ENCODE data around the gene MRAP. TPM values are rescaled to one million over a fixed set of nuclear protein-coding genes. Genes with fewer than 3 reads are reported as not detected.

The MRAP gene
- total RNA-seq, 2 donors from 2014 or later: not detected

DNA sequence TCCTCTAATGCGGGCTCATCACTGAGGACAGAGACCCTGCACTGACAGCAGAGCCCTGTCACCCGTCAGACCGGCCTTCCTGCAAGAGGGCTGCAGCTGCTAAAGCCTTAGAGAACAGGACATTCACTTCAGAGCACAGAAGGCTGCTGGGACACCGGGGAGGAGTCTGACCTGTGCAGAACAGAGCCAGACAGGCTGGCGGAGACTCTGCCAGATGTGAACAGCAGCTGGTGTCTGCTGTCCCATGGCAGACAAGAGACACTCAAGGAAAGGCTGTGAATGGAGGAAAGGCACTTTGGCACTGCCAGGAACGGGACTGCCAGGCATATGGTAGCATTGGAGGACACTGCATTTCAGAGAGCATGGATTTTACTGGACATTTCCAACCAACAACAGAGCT lies 21.4 kb downstream of the MRAP start:
- DNase-seq (no peak), ATAC-seq (no peak)
- Mint-ChIP-seq H3K36me3 (ENCODE audit: low read depth) (peaks cover 7% of the 10 kb centered on the region), H3K4me3 (no peak overlapping the region), H3K4me1 (no peaks in the 10 kb centered on the region), H3K27ac (peak overlapping the region; percentile 27), H3K27me3 (no peaks in the 10 kb centered on the region)
- no peaks in the 10 kb centered on the region for H3K9me3 ChIP-seq (ENCODE audit: control insufficient read depth, low read length, poor library complexity, severe bottlenecking)

GRCh38 chr21:32320726-32321125 lies 22.1 kb downstream of the MRAP start:
- Mint-ChIP-seq H3K4me3 (no peak overlapping the region), H3K27ac (no peak overlapping the region), H3K36me3 (ENCODE audit: low read depth) (peaks cover 11% of the 10 kb centered on the region), H3K4me1 (peaks cover 2% of the 10 kb centered on the region), H3K27me3 (no peaks in the 10 kb centered on the region)
- ATAC-seq: no peak
- no peak for DNase-seq
- no peaks in the 10 kb centered on the region for H3K9me3 ChIP-seq (ENCODE audit: control insufficient read depth, low read length, poor library complexity, severe bottlenecking)

- Mint-ChIP-seq H3K4me3 (no peak overlapping the region), H3K27me3 (no peaks in the 10 kb centered on the region), H3K27ac (no peak overlapping the region), H3K36me3 (ENCODE audit: low read depth) (peaks cover 11% of the 10 kb centered on the region), H3K4me1 (peaks cover 2% of the 10 kb centered on the region)
- DNase-seq (no peak), ATAC-seq (no peak)
- no peaks in the 10 kb centered on the region for H3K9me3 ChIP-seq (ENCODE audit: control insufficient read depth, low read length, poor library complexity, severe bottlenecking)
These were observed 22.8 kb downstream of the MRAP start for GRCh38 chr21:32321480-32321879.

- Mint-ChIP-seq H3K4me3 (no peak overlapping the region), H3K27me3 (no peaks in the 10 kb centered on the region), H3K4me1 (peaks cover 4% of the 10 kb centered on the region), H3K36me3 (ENCODE audit: low read depth) (peaks cover 14% of the 10 kb centered on the region), H3K27ac (no peak overlapping the region)
- H3K9me3 ChIP-seq (ENCODE audit: control insufficient read depth, low read length, poor library complexity, severe bottlenecking): no peaks in the 10 kb centered on the region
- DNase-seq (no peak), ATAC-seq (no peak)
These were observed 23.4 kb downstream of the MRAP start for GRCh38 chr21:32322103-32322502.

DNA sequence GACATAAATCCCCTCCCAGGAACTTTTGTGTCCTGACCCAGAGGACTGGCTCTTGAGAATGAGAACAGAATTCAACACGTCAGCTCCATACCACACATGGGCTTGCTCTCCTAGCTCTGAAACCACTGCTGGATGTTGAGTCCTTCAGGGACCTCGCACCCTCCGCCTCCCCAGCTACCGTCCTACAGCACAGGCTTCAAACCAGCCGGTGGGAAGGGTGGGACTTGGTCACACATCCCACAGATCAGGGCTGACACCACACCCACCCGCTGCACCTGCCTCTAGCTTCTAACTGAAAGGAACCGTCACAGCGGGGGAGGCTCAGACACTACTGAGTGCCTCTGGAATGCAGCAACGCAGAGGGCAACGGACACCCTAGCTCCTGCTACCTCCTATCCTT lies 24.0 kb downstream of the MRAP start:
- no peaks in the 10 kb centered on the region for H3K9me3 ChIP-seq (ENCODE audit: control insufficient read depth, low read length, poor library complexity, severe bottlenecking)
- ATAC-seq (no peak), DNase-seq (no peak)
- H3K27me3 Mint-ChIP-seq: no peaks in the 10 kb centered on the region
- H3K27ac Mint-ChIP-seq: no peak overlapping the region
- H3K4me1 Mint-ChIP-seq: peaks cover 4% of the 10 kb centered on the region
- H3K4me3 Mint-ChIP-seq: no peak overlapping the region
- H3K36me3 Mint-ChIP-seq (ENCODE audit: low read depth): peaks cover 14% of the 10 kb centered on the region

DNA sequence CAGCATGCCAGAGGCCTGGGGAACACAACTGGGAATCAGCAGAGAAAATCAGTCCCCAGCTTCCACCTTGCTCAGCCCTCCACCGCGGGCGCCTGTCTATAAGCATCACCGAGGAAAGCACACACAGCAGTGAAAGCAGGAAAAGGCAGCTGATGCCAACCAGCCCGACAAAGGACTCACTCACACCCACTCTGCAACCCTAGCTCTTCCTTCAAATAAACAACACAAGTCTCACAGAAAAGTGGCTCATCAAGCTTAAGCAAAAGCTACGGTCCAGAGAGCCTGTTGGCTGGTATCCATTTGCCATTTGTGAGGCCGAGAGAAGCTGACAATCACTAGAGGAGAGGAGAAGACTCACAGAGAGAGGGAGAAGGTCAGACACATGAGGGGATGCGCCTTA lies 27.1 kb downstream of the MRAP start:
- H3K4me1 Mint-ChIP-seq: peaks cover 4% of the 10 kb centered on the region
- no peaks in the 10 kb centered on the region for H3K27me3 Mint-ChIP-seq
- no peak overlapping the region for H3K4me3 Mint-ChIP-seq
- no peak for DNase-seq
- H3K36me3 Mint-ChIP-seq (ENCODE audit: low read depth): peaks cover 14% of the 10 kb centered on the region
- H3K9me3 ChIP-seq (ENCODE audit: control insufficient read depth, low read length, poor library complexity, severe bottlenecking): no peaks in the 10 kb centered on the region
- no peak overlapping the region for H3K27ac Mint-ChIP-seq
- no peak for ATAC-seq

DNA sequence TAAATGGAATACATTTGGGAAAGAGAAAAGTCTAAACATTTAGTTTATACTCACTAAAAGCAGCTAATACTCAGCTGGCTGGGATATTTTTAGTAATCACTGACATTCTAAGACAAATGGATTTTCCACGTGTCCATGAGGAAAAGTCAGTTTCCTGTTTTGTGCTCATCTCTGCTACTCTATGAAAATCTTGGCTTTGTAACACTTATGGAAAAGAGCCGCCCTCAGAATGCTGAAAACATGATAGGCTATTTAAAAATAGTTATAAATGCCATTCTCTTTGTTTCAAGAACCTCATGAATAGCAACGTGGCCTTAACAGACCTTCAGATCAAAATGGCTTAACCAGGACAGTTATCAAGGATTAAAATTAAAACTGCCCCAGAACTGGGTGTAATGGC lies 29.9 kb downstream of the MRAP start:
- DNase-seq (no peak), ATAC-seq (no peak)
- Mint-ChIP-seq H3K27me3 (no peaks in the 10 kb centered on the region), H3K4me3 (no peak overlapping the region), H3K36me3 (ENCODE audit: low read depth) (peaks cover 13% of the 10 kb centered on the region), H3K27ac (no peak overlapping the region), H3K4me1 (peaks cover 4% of the 10 kb centered on the region)
- H3K9me3 ChIP-seq (ENCODE audit: control insufficient read depth, low read length, poor library complexity, severe bottlenecking): no peaks in the 10 kb centered on the region

DNA sequence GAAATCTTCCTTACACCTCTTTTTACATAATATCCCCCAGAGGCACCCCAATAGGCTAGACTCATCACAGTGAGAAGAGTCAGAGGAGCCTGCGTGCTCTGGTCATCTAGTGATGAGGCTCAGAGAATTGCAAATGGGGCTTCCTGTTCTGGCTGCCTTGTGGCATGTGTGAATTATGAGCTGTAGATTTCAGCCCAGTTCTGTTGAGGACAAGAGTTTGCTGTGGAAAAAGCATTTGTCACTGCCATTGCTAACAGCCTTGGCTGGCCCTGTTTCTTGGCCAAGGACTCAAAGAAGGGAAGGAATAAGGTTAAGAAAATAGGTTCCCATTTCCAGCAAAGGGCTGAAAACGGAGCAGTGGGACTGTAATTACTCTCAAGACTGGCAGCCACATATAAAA lies 30.7 kb downstream of the MRAP start:
- DNase-seq: no peak
- Mint-ChIP-seq H3K36me3 (ENCODE audit: low read depth) (peaks cover 10% of the 10 kb centered on the region), H3K27me3 (no peaks in the 10 kb centered on the region), H3K27ac (no peak overlapping the region), H3K4me3 (no peak overlapping the region), H3K4me1 (peaks cover 4% of the 10 kb centered on the region)
- H3K9me3 ChIP-seq (ENCODE audit: control insufficient read depth, low read length, poor library complexity, severe bottlenecking): no peaks in the 10 kb centered on the region
- no peak for ATAC-seq

DNA sequence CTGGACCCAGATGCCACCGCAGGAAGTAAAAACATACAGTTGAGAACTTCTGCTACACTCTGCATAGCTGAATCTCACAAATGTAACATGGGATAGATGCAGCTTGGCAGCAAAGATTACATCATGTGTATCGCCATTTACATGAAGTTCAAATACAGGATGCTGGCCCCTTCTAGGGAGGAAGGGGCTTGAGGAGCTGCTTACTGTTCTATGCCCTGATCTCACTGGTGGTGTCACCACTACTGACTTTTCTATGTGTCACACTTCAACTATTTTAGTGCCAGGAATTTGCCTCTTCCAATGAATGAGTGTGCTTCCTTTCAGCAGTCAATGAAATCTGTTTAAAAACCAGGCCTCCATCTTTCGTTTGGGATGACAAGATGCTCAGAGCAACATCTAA lies 31.1 kb downstream of the MRAP start:
- Mint-ChIP-seq H3K27me3 (no peaks in the 10 kb centered on the region), H3K36me3 (ENCODE audit: low read depth) (peaks cover 9% of the 10 kb centered on the region), H3K4me3 (no peak overlapping the region), H3K27ac (no peak overlapping the region), H3K4me1 (peaks cover 4% of the 10 kb centered on the region)
- ATAC-seq (no peak), DNase-seq (no peak)
- no peaks in the 10 kb centered on the region for H3K9me3 ChIP-seq (ENCODE audit: control insufficient read depth, low read length, poor library complexity, severe bottlenecking)

DNA sequence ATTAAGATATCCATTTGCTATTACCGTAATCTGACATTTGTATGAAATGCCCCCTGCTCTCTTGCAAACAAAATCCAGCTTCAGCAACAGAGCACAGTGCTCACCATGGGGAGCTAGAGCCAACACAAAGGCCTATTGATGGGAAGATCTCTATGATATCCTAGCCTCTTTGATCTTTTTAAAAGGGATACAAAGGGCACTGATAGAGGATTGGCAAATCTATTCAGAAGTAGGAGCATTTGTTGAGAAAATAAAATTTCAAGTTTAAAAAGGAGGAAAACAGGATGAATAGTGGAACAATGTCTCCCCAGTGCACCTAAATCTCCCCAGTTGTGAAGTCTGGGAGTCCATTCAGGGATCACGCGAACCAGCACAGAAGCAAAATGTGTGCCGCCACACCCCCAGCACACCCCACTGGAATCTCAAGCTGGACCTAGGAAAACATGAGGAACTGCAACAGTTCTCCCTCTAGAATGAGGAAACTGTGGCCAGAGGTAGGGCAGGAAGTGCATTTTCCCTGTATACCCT lies 32.2 kb downstream of the MRAP start:
- no peaks in the 10 kb centered on the region for H3K27me3 Mint-ChIP-seq
- H3K4me1 Mint-ChIP-seq: peaks cover 7% of the 10 kb centered on the region
- DNase-seq (no peak), ATAC-seq (no peak)
- H3K4me3 Mint-ChIP-seq: no peak overlapping the region
- no peak overlapping the region for H3K27ac Mint-ChIP-seq
- no peaks in the 10 kb centered on the region for H3K9me3 ChIP-seq (ENCODE audit: control insufficient read depth, low read length, poor library complexity, severe bottlenecking)
- H3K36me3 Mint-ChIP-seq (ENCODE audit: low read depth): peaks cover 8% of the 10 kb centered on the region

DNA sequence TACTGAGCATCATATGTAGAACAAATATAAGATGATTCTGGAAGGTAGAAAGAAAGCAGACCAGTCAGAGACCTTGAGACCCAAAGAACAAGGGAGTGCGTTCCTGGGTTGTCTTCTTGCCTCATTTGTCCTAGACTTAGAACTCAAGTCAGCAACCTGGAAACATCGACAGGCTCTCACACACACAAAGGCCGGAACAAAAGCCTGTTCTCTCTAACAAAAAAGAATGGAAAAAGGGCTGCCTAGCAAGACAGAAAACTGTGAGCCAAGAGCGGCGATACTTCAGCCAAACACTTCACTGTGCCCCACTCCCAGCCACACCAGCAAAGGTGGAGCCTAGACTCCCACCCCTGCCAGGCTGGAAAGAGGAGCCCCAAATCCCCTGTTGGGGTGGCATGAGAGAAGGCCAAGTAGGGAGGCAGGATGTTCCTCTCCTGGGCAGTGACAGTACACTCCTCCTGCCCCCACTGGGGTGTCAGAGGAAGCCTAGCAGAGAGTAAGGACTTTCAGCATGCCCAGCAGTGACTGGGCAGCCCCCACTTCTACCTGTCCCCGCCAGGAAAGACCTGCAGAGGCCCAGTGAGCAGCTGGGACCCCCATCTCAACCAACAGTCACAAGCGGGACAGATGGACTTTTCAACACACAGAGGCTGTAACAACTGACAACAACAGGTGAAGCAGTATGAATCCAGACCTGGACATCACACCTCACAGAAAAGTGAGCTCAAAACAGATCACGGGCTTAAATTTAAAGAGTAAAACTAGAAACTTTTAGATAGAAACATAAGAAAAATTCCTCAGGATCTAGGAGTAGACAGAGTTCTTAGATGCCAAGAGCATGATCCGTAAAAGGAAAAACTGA lies 33.0 kb downstream of the MRAP start:
- H3K9me3 ChIP-seq (ENCODE audit: control insufficient read depth, low read length, poor library complexity, severe bottlenecking): no peaks in the 10 kb centered on the region
- Mint-ChIP-seq H3K27ac (no peak overlapping the region), H3K36me3 (ENCODE audit: low read depth) (peaks cover 6% of the 10 kb centered on the region), H3K4me1 (peaks cover 6% of the 10 kb centered on the region), H3K27me3 (no peaks in the 10 kb centered on the region), H3K4me3 (no peak overlapping the region)
- ATAC-seq (no peak), DNase-seq (no peak)

DNA sequence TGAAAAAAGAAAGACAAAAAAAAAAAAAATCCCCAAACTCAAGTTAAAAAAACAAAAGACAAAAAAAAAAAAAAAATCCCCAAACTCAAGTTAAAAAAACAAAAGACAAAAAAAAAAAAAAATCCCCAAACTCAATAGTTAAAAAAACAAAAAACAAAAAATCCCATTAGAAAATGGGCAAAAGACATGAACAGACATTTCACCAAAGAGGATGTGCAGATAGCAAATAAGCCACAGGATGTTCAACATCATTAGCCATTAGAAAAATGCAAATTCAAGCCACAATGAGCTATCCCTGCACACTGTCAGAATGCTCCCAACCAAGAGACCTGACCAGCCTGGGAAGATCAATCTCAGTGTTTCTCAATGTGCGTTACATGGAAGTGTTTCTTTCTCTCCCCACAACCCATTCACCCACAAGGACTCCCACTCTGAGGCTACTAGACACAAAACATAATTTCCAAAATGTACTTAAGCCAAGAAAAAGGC lies 33.9 kb downstream of the MRAP start:
- DNase-seq (no peak), ATAC-seq (no peak)
- Mint-ChIP-seq H3K4me1 (peaks cover 6% of the 10 kb centered on the region), H3K4me3 (no peak overlapping the region), H3K27ac (no peak overlapping the region), H3K27me3 (no peaks in the 10 kb centered on the region), H3K36me3 (ENCODE audit: low read depth) (peaks cover 5% of the 10 kb centered on the region)
- H3K9me3 ChIP-seq (ENCODE audit: control insufficient read depth, low read length, poor library complexity, severe bottlenecking): no peaks in the 10 kb centered on the region

GRCh38 chr21:32333953-32334673 lies 35.5 kb downstream of the MRAP start:
- ATAC-seq: no peak
- no peaks in the 10 kb centered on the region for H3K27me3 Mint-ChIP-seq
- H3K36me3 Mint-ChIP-seq (ENCODE audit: low read depth): peaks cover 11% of the 10 kb centered on the region
- H3K9me3 ChIP-seq (ENCODE audit: control insufficient read depth, low read length, poor library complexity, severe bottlenecking): no peaks in the 10 kb centered on the region
- DNase-seq: no peak
- no peak overlapping the region for H3K27ac Mint-ChIP-seq
- no peak overlapping the region for H3K4me3 Mint-ChIP-seq
- H3K4me1 Mint-ChIP-seq: peaks cover 6% of the 10 kb centered on the region
